Islet precursor cell (in vitro differentiated cells): Measurements from ENCODE around the gene MTPN.

Experiments used
- DNase-seq: peaks from one replicate; pipeline ENCODE4 v3.0.0-alpha.2; 2018

Gene MTPN

DNA sequence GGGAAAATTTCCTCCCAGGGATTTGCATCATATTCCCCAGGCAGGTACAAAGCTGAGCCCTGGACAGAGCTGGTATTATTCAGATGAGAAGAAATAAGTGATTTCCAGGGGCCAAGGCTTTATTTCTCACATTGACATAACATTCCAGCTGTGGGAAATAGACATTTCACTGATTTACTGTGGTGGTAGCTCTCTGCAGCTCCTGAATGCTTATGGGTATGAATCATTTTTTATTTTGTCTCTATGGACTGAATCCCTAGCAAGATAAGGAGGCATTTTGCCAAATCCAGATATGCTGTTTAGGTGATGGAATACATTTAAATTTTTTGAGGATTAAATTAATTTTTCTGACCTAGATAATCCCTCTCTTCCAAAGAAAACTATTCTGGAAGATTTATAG is 97.9 kb downstream of the MTPN start:
- DNase-seq: no peak

DNA sequence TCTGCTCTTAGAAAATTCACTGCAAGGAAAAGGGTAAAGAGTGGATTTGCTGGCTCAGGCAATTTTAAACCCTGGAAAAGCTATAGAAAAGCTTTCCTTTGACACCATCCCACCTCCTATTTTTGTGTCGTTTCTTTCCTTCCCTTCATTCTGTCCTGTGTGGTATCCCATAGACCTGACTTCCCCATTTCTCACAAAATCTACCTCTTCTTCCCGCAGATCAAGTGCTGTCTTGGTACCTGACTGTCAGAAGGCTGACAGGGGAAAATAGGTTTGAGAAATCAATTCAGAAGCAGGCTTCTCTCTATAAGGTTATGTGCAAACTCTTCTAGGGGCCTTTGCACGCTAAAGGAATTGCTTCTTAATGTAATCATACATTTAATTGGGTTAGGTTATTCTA is 98.9 kb downstream of the MTPN start:
- DNase-seq: no peak

DNA sequence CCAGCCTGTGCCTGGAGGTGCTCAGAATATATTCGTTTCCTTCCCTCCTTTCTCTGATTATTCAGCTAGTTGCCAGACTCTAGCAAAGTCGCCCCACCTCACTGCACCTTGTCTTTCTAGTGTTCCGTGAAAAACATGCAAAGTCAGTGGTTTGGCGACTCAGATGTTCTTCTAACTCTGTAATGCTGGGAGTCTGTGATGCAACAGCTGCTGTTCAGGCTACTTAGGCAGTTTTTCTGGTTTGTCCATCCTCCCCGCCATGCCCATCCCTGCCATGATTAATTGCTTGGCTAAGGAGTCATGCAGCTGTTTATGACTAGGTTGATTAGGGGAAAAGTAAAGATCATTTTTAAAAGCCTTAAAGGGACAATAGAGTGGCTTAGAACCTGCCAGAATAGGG is 99.4 kb downstream of the MTPN start:
- peak; percentile 78 for DNase-seq
